Pancreas (tissue), 10 donors: Measurements from ENCODE around the gene WDR77. TPM values are rescaled to one million over a fixed set of nuclear protein-coding genes. Genes with fewer than 3 reads are reported as not detected.

ENCODE experiments used
- ATAC-seq, 4 donors: fragments of 200-7000 bp; cut with Tn5 transposase; one replicate each; pipeline versions ENCODE4 v1.8.0 to v1.9.1; 2020; ENCODE audit warnings: mild to moderate bottlenecking in 4 of 4, moderate library complexity in 4 of 4
- DNase-seq, 6 donors: peaks; one replicate each; pipeline ENCODE4 v3.0.0-alpha.2; 2020
- FAIRE-seq: peaks from 2 replicates; lab custom pipeline; 2012; peaks lifted over from hg19 to GRCh38; lab: Jason Lieb, UNC
- H3K27ac ChIP-seq, 4 donors: fragments of 200-600 bp; sonication (generic); 1 replicate in 3 of 4; 2 replicates in 1 of 4; pipeline versions ENCODE4 v1.5.0 to v1.8.0; 2020
- H3K27me3 ChIP-seq, 4 donors: fragments of 200-600 bp; one replicate each; pipeline ENCODE4 v1.8.0; 2021
- H3K36me3 ChIP-seq, 3 donors: fragments of 200-600 bp; sonication (generic) in 1 of 3; one replicate each; pipeline versions ENCODE4 v1.5.0 to v1.8.0; 2020 to 2021
- H3K4me1 ChIP-seq, 3 donors: fragments of 200-600 bp; one replicate each; pipeline ENCODE4 v1.8.0; 2021
- H3K4me3 ChIP-seq, 4 donors: fragments of 200-600 bp; sonication (generic) in 2 of 4; one replicate each; pipeline versions ENCODE4 v1.5.0 to v1.8.0; 2020 to 2021
- H3K9me3 ChIP-seq, 4 donors: fragments of 200-600 bp; one replicate each; pipeline ENCODE4 v1.8.0; 2021
- CTCF ChIP-seq, 4 donors: fragments of 200-600 bp; sonication (generic) in 3 of 4; IDR thresholded peaks; one replicate each; pipeline versions ENCODE4 v1.5.0 to v1.8.0; 2021; ENCODE audit warnings: antibody characterized with exemption in 4 of 4
- WGBS, 2 donors: extraction: QIAGEN DNeasy Blood & Tissue Kit; methylation state at CpG; one replicate each; pipeline ENCODE4 v1.1.7; 2013; 5-methylcytosine and 5-hydroxymethylcytosine counted together
- intact Hi-C, 3 donors: fragments of 100-400 bp; cut with DNase I; formaldehyde crosslinking; loops; one replicate each; pipeline versions ENCODE4 v1.11.1 to v1.14.2; 2022
- polyA plus RNA-seq, 2 donors: library from polyadenylated mRNA; stranded (reverse); fragments of 200-250 nt; gene quantifications; one replicate each; pipeline ENCODE4 v1.2.3, GENCODE V29; 2013
- total RNA-seq, 6 donors: library from RNA; stranded (reverse); fragmentation: NEBNext Ultra II Directional in 4 of 6; extraction: Animal tissue kit (Norgen Biotek cat#: 25700) in 4 of 6; gene quantifications; one replicate each; pipeline versions ENCODE4 v1.2.1 to v1.2.4, GENCODE V29; 2021 to 2023
- donor health status: healthy with polysubstance abuse.
- donor health status: DM: no; HTN: no; CAD: no; lungs with moderate emphysema.
- donor health status: DM: no; HTN: no; CAD: no.
- donor health status: control.
- donor health status: control.
- donor health status: Bipolar disorder and iron deficiency.
- donor health status: DM: yes; HTN: yes; CAD: no.
- donor health status: DM: no; HTN: no; CAD: no.
- donor health status: DM: no; HTN: no; CAD: no.
- donor health status: DM: yes; HTN: yes; CAD: no.

The WDR77 gene
- total and polyA plus RNA-seq, 8 donors: 4.8 to 15.2 (median 10.1) TPM

GRCh38 chr1:111441573-111442192, 7.4 kb downstream of the WDR77 start:
- peaks cover 0 to 49% (median 22%) of the 10 kb centered on the region in 3 donors for H3K36me3 ChIP-seq

GRCh38 chr1:111439461-111440351, 9.3 kb downstream of the WDR77 start:
- ATAC-seq (no peak), DNase-seq (no peak), FAIRE-seq (no peak)
- H3K27me3 ChIP-seq: no peaks in the 10 kb centered on the region
- no peaks in the 10 kb centered on the region for H3K9me3 ChIP-seq
- no peaks in the 10 kb centered on the region for H3K4me1 ChIP-seq
- WGBS, 2 donors: 90% methylated on average over 3 of the region's 3 CpGs
- no peak for TF ChIP-seq CTCF (IDR thresholded peaks at IDR 0.05)
- intact Hi-C loops: no loop called here
- no peak overlapping the region for H3K4me3 ChIP-seq
- no peak overlapping the region for H3K27ac ChIP-seq
- H3K36me3 ChIP-seq: peaks cover 0 to 49% (median 22%) of the 10 kb centered on the region in 3 donors

More at GRCh38 chr1:111441573-111442192, 7.4 kb downstream of the WDR77 start:
- TF ChIP-seq CTCF (IDR thresholded peaks at IDR 0.05): peak in 1 of 4 donors; percentile 15
- FAIRE-seq: no peak
- Histone ChIP-seq H3K27ac (no peak overlapping the region), H3K9me3 (no peaks in the 10 kb centered on the region), H3K4me3 (no peak overlapping the region), H3K27me3 (no peaks in the 10 kb centered on the region), H3K4me1 (peaks cover 0 to 4% (median 0%) of the 10 kb centered on the region in 3 donors)
- WGBS, 2 donors: 77 to 78% methylated on average over 9 of the region's 9 CpGs
- intact Hi-C loops: no loop called here
- ATAC-seq: peak in 2 of 4 donors; percentile 29 to 43
- no peak for DNase-seq

GRCh38 chr1:111436726-111437125, 12.3 kb downstream of the WDR77 start:
- DNase-seq: no peak
- TF ChIP-seq CTCF (IDR thresholded peaks at IDR 0.05): no peak
- Histone ChIP-seq H3K36me3 (peaks cover 0 to 26% (median 8%) of the 10 kb centered on the region in 3 donors), H3K9me3 (no peaks in the 10 kb centered on the region), H3K4me1 (no peaks in the 10 kb centered on the region), H3K4me3 (no peak overlapping the region), H3K27ac (no peak overlapping the region), H3K27me3 (no peaks in the 10 kb centered on the region)
- WGBS, 2 donors: 71 to 75% methylated on average over 3 of the region's 3 CpGs
- ATAC-seq: no peak
- intact Hi-C loops: no loop called here
- no peak for FAIRE-seq

- no peak overlapping the region for H3K27ac ChIP-seq
- intact Hi-C loops: no loop called here
- ATAC-seq (no peak), DNase-seq (no peak), FAIRE-seq (no peak)
- H3K9me3 ChIP-seq: no peaks in the 10 kb centered on the region
- H3K27me3 ChIP-seq: no peaks in the 10 kb centered on the region
- 88 to 92% methylated on average over 3 of the region's 3 CpGs for WGBS, 2 donors
- H3K4me1 ChIP-seq: no peaks in the 10 kb centered on the region
- no peaks in the 10 kb centered on the region for H3K36me3 ChIP-seq
- TF ChIP-seq CTCF (IDR thresholded peaks at IDR 0.05): no peak
- H3K4me3 ChIP-seq: no peak overlapping the region
These were observed 24.8 kb downstream of the WDR77 start for GRCh38 chr1:111424281-111424680.
